Amniotic stem cell (primary cell): ENCODE results near the gene UBAC1.

ENCODE experiments used
- DNase-seq: peaks from one replicate; lab custom pipeline; 2025; lab: John Stamatoyannopoulos, UW

UBAC1 gene

GRCh38 chr9:135941288-135941995, 19.7 kb downstream of the UBAC1 start:
- DNase-seq = no peak

GRCh38 chr9:135939351-135940265, 21.6 kb downstream of the UBAC1 start:
- DNase-seq = no peak

- no peak for DNase-seq
Observed at GRCh38 chr9:135937521-135938489, 23.4 kb downstream of the UBAC1 start.

- no peak for DNase-seq
Observed at GRCh38 chr9:135933114-135933513, 28.1 kb downstream of the UBAC1 start.

- DNase-seq = no peak
Observed at GRCh38 chr9:135932656-135933055, 28.5 kb downstream of the UBAC1 start.

GRCh38 chr9:135931349-135931820, 29.8 kb downstream of the UBAC1 start:
- DNase-seq = no peak

- DNase-seq = no peak
Observed at GRCh38 chr9:135930446-135931345, 30.5 kb downstream of the UBAC1 start.

- no peak for DNase-seq
Observed at GRCh38 chr9:135929656-135930445, 31.3 kb downstream of the UBAC1 start.

GRCh38 chr9:135928731-135929655, 32.2 kb downstream of the UBAC1 start:
- no peak for DNase-seq

GRCh38 chr9:135928074-135928730, 33.0 kb downstream of the UBAC1 start:
- no peak for DNase-seq

GRCh38 chr9:135927195-135928013, 33.8 kb downstream of the UBAC1 start:
- no peak for DNase-seq

GRCh38 chr9:135926402-135927194, 34.6 kb downstream of the UBAC1 start:
- DNase-seq = peak; percentile 24

- DNase-seq = no peak
Observed at GRCh38 chr9:135925496-135926133, 35.6 kb downstream of the UBAC1 start.

GRCh38 chr9:135924628-135925338, 36.4 kb downstream of the UBAC1 start:
- no peak for DNase-seq

GRCh38 chr9:135923508-135923907, 37.7 kb downstream of the UBAC1 start:
- DNase-seq = no peak
